C4-2B (cell line): ENCODE results near the gene ELOVL2.

ENCODE experiments used
- CTCF ChIP-seq: fragments of 450-650 bp; conservative IDR thresholded peaks from 2 replicates; pipeline ENCODE4 v1.5.1; 2017; ENCODE audit warnings: mild to moderate bottlenecking
- ZFX ChIP-seq: fragments of 450-650 bp; IDR thresholded peaks from 2 replicates; pipeline ENCODE4 v1.6.1; 2017

DNA sequence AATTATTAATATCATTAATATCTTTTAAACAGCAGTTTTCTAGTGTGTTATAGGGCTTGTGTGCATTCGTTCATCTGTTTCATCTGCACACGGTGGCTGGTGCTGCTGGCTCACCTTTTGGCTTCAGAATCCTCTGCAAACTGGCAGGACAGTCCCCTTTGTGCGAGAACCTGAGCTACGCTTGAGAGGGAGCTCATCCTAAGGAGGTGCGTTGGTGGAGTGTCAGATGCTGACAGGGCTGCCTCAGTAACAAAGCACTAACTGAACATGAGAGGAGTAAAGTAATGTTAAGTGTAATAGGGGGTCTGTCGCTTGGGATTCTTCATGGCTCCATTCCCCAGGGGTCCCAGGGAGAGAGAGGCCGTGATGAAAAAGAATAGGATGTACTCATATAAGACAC, 22.4 kb downstream of the ELOVL2 start:
- TF ChIP-seq CTCF (no peak), ZFX (no peak)
